ENCODE results near the gene ZFP36L2.

- no peak for TF ChIP-seq GATA3 (IDR thresholded peaks at IDR 0.05; ENCODE audit: low read depth, low read length)
- TF ChIP-seq GATA2 (IDR thresholded peaks at IDR 0.05; ENCODE audit: low read depth, low read length), result no peak
Observed at GRCh38 chr2:43220760-43221123, 5.7 kb downstream of the ZFP36L2 start.

Measured in SH-SY5Y (cell line).